ENCODE measurements around the gene RALGPS1. TPM values are rescaled to one million over a fixed set of nuclear protein-coding genes. Genes with fewer than 3 reads are reported as not detected.

Gene RALGPS1
- total and polyA plus RNA-seq, 2 donors (not counting 1 experiment from before 2014, with no cell fraction given): 19.7 to 39.9 TPM

DNA sequence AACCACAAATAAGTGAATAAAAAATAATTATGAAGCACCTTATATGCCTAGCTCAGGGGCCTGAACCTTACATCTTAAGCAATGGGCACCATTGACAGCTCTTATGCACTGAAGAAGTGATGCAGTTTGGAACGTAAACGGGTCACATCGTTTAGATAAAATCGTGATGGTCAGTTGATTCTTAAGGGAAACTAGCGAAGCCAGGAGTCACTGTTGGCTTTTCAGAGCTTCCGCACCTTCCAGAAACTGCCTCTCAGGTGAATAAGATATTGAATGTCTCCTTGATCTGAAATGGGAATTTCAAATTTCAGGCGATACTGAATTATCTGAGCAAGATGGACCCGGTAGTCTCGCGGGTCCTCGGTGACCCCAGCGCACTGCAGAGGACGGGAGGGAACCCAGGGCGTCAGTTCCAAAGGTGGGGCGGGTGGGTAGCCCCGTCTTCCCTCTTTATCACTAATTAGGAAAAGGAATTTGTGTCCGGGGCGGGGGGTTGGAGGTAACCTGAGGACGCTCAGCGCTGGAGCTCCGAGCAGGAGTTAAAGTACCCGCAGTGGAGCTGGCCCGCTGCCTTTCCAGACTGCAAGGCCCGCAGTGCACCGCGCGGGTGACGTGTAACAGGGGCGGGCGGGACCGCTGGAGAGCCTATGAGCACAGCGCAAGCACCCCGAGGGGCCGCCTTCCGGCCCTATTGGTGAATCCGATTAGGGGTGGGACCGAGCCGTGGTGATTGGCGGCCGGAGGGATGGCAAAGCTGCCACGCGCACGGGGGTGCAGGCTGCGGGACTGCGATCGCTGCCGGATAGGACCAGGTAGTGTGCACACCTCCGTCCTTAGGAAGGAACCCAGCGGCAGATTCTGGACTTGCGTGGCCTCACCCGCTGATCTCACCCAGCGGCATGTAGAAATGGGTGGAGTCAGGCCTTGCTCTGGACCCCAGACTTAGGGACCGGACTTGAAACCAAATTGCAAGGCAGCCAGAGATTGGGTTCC is 330.3 kb downstream of the RALGPS1 start:
- peak overlapping the region; percentile 86 for H3K27ac Mint-ChIP-seq
- peak; percentile 100 for ATAC-seq (ENCODE audit: low read depth)
- intact Hi-C loops (cut with micrococcal nuclease): loop anchor here (1.0 kb wide), 8 partner anchors 20 to 331 kb away; partner anchors contain the start of genes LRSAM1, RALGPS1, RPL12 and ZNF79

More for the DNA sequence above, 330.3 kb downstream of the RALGPS1 start:
- Histone ChIP-seq H3K36me3 (replicated peaks in 1 of 2; ENCODE audit: control extremely low read depth in 1 of 2, control insufficient read depth in 1 of 2, extremely low read depth in 1 of 2, insufficient read depth in 2 of 2, low read length in 1 of 2) (no peaks in the 10 kb centered on the region), H2AFZ (ENCODE audit: insufficient read depth, low read depth, low read length, poor library complexity, severe bottlenecking) (peak overlapping the region; percentile 96), H3K4me2 (replicated peaks; ENCODE audit: low read depth, low read length, poor library complexity, severe bottlenecking) (peak overlapping the region; percentile 86), H4K20me1 (ENCODE audit: control insufficient read depth, insufficient read depth, low read length, poor library complexity, severe bottlenecking) (no peaks in the 10 kb centered on the region), H3K4me3 (ENCODE audit: control extremely low read depth in 1 of 5, extremely low read depth in 1 of 5, insufficient read depth in 1 of 5, low read depth in 2 of 5, low read length in 4 of 5) (peak overlapping the region; percentile 50 to 77 (median 66)), H3K27ac (ENCODE audit: low read length in 2 of 2) (peak overlapping the region in 1 of 2 donors; percentile 18), H3K9me3 (ENCODE audit: control extremely low read depth in 1 of 3, control insufficient read depth in 2 of 3, insufficient read depth in 1 of 3, low read length in 2 of 3) (no peaks in the 10 kb centered on the region), H3K9ac (ENCODE audit: low read length) (peak overlapping the region; percentile 77), H3K79me2 (ENCODE audit: control insufficient read depth, insufficient read depth, low read length) (no peaks in the 10 kb centered on the region), H3K4me1 (ENCODE audit: control insufficient read depth in 2 of 2, insufficient read depth in 2 of 2, low read length in 2 of 2) (peaks cover 5 to 11% of the 10 kb centered on the region in 2 donors), H3K27me3 (replicated peaks in 1 of 4; ENCODE audit: control extremely low read depth in 1 of 4, control insufficient read depth in 3 of 4, insufficient read depth in 4 of 4, low read length in 3 of 4) (peaks cover 0 to 3% (median 0%) of the 10 kb centered on the region in 4 experiments)
- ChIA-PET CTCF (interaction anchor here (0.6 to 2.3 kb wide), 4 partner anchors 20 to 155 kb away, joined by 4 to 21 read pairs (median 5); partner anchors contain the start of gene SLC2A8), POLR2A (interaction anchor here (0.9 to 1.3 kb wide), 2 partner anchors 18 to 20 kb away, joined by 3 to 5 read pairs; no protein-coding TSS in a partner anchor)
- 11% methylated on average over 51 of the region's 53 CpGs for WGBS (ENCODE audit: insufficient coverage)
- DNase-seq: peak; percentile 93
- Mint-ChIP-seq H3K4me3 (peak overlapping the region; percentile 94), H3K4me1 (peaks cover 11% of the 10 kb centered on the region), H3K27me3 (no peaks in the 10 kb centered on the region), H3K9me3 (ENCODE audit: insufficient read depth) (no peaks in the 10 kb centered on the region)
- TF ChIP-seq, protein P1, sequence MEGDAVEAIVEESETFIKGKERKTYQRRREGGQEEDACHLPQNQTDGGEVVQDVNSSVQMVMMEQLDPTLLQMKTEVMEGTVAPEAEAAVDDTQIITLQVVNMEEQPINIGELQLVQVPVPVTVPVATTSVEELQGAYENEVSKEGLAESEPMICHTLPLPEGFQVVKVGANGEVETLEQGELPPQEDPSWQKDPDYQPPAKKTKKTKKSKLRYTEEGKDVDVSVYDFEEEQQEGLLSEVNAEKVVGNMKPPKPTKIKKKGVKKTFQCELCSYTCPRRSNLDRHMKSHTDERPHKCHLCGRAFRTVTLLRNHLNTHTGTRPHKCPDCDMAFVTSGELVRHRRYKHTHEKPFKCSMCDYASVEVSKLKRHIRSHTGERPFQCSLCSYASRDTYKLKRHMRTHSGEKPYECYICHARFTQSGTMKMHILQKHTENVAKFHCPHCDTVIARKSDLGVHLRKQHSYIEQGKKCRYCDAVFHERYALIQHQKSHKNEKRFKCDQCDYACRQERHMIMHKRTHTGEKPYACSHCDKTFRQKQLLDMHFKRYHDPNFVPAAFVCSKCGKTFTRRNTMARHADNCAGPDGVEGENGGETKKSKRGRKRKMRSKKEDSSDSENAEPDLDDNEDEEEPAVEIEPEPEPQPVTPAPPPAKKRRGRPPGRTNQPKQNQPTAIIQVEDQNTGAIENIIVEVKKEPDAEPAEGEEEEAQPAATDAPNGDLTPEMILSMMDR (IDR thresholded peaks at IDR 0.05): no peak
- TF ChIP-seq EZH2 (IDR thresholded peaks at IDR 0.05; ENCODE audit: borderline replicate concordance, insufficient read depth, low read depth, low read length, poor library complexity, severe bottlenecking): no peak

Data from B cell (primary cell).